Fibroblast of villous mesenchyme (primary cell): ENCODE data around the gene MILR1. TPM values are rescaled to one million over a fixed set of nuclear protein-coding genes. Genes with fewer than 3 reads are reported as not detected.
A peak's percentile ranks its signal among the peaks of the same experiment; 100 is the strongest.

ENCODE experiments used
- DNase-seq: peaks from one replicate; pipeline ENCODE4 v3.0.0-alpha.2; 2010; ENCODE audit warnings: low read depth
- H3K4me3 ChIP-seq: 2 replicates; pipeline ENCODE4 v1.5.1; 2011; ENCODE audit warnings: low read depth, mild to moderate bottlenecking, low read length
- total RNA-seq: library from RNA; depleted of rRNA; stranded (reverse); fragments of >200 nt; gene quantifications from 2 replicates; pipeline ENCODE4 v1.2.3, GENCODE V29; 2012
- TF ChIP-seq, protein P1 (sequence below): IDR thresholded peaks from 2 replicates; pipeline ENCODE4 v1.5.1; 2012; ENCODE audit warnings: low read depth, mild to moderate bottlenecking, low read length; ENCODE audit not compliant: insufficient read depth

Gene MILR1
- total RNA-seq, 1 donor = 2.6 TPM

DNA sequence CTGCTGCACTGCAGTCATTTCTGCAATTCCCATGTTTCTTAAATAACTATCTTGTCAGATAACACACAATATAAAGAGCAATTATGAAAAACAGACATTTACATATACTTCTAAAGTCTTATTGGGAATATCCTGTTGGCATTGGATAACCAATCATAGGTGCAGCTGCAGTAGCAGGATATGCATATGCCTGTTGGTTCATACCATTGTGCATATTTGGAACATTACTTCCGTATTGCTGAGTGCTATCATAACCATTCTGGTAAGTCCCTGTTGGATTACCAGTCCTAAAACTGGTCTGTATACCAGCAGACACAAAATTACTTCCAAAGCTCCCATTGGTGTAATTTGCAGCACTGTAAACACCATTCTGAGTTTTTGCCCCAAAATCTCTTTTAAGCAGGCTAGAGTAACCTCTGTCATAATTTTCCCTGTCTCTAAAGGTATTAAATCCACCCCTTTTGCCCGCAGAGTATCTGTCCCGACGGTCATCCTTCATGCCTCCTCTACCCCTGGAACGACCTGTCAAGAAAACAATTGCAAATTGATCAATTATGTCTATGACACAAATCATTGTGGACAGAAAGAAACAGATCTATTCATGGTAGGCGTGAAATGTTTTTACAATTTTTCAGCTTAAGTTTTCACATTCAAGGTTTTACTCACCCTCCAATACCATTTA is 51.0 kb downstream of the MILR1 start:
- DNase-seq = no peak
- H3K4me3 ChIP-seq = no peak overlapping the region

DNA sequence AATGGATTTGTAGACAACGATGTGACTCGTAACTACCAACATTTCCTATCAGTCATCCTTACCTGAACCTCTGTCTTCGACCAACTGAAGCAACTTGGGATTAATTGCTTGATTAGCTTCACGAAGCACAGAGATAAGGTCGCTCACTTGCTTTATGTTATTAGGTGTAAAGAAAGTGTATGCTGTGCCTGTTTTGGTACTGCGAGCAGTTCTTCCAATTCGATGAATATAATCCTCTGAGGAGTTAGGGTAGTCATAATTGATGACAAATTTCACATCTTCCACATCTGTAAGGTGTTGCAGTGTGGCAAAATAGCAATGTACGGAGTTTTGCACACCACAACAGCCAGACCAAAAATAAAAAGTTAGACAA is 51.6 kb downstream of the MILR1 start:
- TF ChIP-seq, protein P1, sequence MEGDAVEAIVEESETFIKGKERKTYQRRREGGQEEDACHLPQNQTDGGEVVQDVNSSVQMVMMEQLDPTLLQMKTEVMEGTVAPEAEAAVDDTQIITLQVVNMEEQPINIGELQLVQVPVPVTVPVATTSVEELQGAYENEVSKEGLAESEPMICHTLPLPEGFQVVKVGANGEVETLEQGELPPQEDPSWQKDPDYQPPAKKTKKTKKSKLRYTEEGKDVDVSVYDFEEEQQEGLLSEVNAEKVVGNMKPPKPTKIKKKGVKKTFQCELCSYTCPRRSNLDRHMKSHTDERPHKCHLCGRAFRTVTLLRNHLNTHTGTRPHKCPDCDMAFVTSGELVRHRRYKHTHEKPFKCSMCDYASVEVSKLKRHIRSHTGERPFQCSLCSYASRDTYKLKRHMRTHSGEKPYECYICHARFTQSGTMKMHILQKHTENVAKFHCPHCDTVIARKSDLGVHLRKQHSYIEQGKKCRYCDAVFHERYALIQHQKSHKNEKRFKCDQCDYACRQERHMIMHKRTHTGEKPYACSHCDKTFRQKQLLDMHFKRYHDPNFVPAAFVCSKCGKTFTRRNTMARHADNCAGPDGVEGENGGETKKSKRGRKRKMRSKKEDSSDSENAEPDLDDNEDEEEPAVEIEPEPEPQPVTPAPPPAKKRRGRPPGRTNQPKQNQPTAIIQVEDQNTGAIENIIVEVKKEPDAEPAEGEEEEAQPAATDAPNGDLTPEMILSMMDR = no peak
- no peak overlapping the region for H3K4me3 ChIP-seq
- no peak for DNase-seq

More for the DNA sequence above, 51.0 kb downstream of the MILR1 start:
- TF ChIP-seq, protein P1 = no peak

DNA sequence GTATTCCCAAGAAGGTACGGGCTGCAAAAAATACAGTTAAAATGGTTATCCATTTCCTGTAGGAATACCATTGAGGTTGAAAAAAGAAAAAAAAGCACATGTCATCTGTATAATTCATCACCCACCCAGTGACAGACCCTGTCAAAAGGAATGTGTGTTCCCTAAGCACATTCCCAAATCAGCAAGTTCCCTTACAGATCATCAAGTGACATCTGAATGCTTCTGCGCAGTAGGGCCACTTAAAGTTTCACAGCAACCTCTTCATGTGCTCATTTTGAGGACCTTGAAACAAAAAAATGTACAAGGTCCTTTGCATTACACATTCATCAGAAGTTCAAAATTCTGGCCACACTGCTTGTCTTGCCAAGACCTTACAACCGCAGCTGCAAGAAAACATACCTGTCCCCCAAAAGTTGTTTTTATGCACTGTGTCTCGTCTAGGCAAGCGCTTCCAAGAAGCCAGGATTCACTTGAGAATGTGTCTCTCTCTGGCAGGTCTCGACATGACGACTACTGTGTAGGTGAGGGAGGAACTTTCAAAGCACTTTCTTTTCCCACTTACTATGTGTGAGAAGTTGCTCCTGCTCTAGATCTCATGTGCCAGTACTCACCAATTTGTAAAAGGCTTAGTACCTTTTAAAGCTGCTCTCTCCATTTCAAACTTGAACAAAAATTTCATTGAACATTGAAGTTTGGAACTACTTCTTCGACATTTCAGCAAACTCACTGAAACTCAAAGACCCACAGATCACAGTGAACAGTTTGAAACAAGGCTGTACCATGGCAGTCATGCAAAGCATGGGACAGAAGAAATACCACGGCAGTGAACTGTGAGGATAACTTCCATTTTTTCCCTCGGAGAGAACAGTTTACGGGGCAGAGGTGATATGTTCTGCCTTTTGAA is 52.2 kb downstream of the MILR1 start:
- no peak for DNase-seq
- H3K4me3 ChIP-seq = no peak overlapping the region
- TF ChIP-seq, protein P1 = no peak

GRCh38 chr17:64502021-64502420 is 53.1 kb downstream of the MILR1 start:
- no peak overlapping the region for H3K4me3 ChIP-seq
- TF ChIP-seq, protein P1 = no peak
- no peak for DNase-seq

GRCh38 chr17:64502809-64503208 is 53.9 kb downstream of the MILR1 start:
- DNase-seq = peak; percentile 52
- H3K4me3 ChIP-seq = no peak overlapping the region
- TF ChIP-seq, protein P1 = no peak

GRCh38 chr17:64503341-64503740 is 54.4 kb downstream of the MILR1 start:
- peak overlapping the region; percentile 10 for H3K4me3 ChIP-seq
- TF ChIP-seq, protein P1 = no peak
- no peak for DNase-seq
